Lung (tissue), 12 donors: ENCODE measurements around the gene ZMAT2. TPM values are rescaled to one million over a fixed set of nuclear protein-coding genes. Genes with fewer than 3 reads are reported as not detected.

Experiments used
- ATAC-seq: fragments of 200-7000 bp; cut with Tn5 transposase; one replicate; pipeline ENCODE4 v1.9.1; 2020; ENCODE audit warnings: moderate number of reproducible peaks; ENCODE audit not compliant: insufficient read depth, low FRiP score
- DNase-seq, 3 donors: peaks; one replicate each; pipeline ENCODE4 v3.0.0-alpha.2; 2013 to 2017
- H3K27ac ChIP-seq, 2 donors: one replicate each; pipeline ENCODE4 v1.5.1; 2013; ENCODE audit warnings: mild to moderate bottlenecking in 2 of 2, moderate library complexity in 2 of 2, control low read depth in 1 of 2, inconsistent platforms in 1 of 2, low read depth in 1 of 2, low read length in 1 of 2
- H3K27me3 ChIP-seq, 3 donors: one replicate each; pipeline ENCODE4 v1.5.1; 2013; ENCODE audit warnings: low read length in 2 of 3; ENCODE audit not compliant: control insufficient read depth in 3 of 3, insufficient read depth in 3 of 3
- H3K36me3 ChIP-seq, 4 donors: one replicate each; pipeline ENCODE4 v1.5.1; 2013; ENCODE audit warnings: low read length in 4 of 4, mild to moderate bottlenecking in 1 of 4, moderate library complexity in 1 of 4; ENCODE audit not compliant: control insufficient read depth in 4 of 4, insufficient read depth in 4 of 4
- H3K4me1 ChIP-seq, 5 donors: one replicate each; pipeline ENCODE4 v1.5.1; 2013; ENCODE audit warnings: low read length in 5 of 5, mild to moderate bottlenecking in 2 of 5, moderate library complexity in 1 of 5; ENCODE audit not compliant: control insufficient read depth in 5 of 5, insufficient read depth in 5 of 5
- H3K4me3 ChIP-seq: one replicate; pipeline ENCODE4 v1.5.1; 2013; ENCODE audit warnings: mild to moderate bottlenecking, control low read depth, moderate library complexity
- H3K9ac ChIP-seq, 2 donors: one replicate each; pipeline ENCODE4 v1.5.1; 2013; ENCODE audit warnings: low read length in 2 of 2, control low read depth in 1 of 2; ENCODE audit not compliant: insufficient read depth in 1 of 2
- H3K9me3 ChIP-seq, 4 donors: one replicate each; pipeline ENCODE4 v1.5.1; 2013; ENCODE audit warnings: low read length in 3 of 4, mild to moderate bottlenecking in 1 of 4, moderate library complexity in 1 of 4; ENCODE audit not compliant: control insufficient read depth in 4 of 4, insufficient read depth in 3 of 4
- WGBS, 2 donors: extraction: QIAGEN DNeasy Blood & Tissue Kit; methylation state at CpG; one replicate each; pipeline ENCODE4 v1.1.7; 2013; 5-methylcytosine and 5-hydroxymethylcytosine counted together
- polyA plus RNA-seq, 2 donors: library from polyadenylated mRNA; stranded (reverse); fragments of 200-250 nt; gene quantifications; one replicate each; pipeline ENCODE4 v1.2.1, GENCODE V29; 2013
- total RNA-seq, 2 donors: library from RNA; depleted of rRNA in 1 of 2; stranded (reverse); fragments of >200 nt in 1 of 2; gene quantifications; one replicate each; pipeline ENCODE4 v1.2.1, GENCODE V29; 2014 to 2021
- TF ChIP-seq, protein P1 (sequence below): IDR thresholded peaks from 2 replicates; pipeline ENCODE4 v1.5.1; 2012; ENCODE audit warnings: mild to moderate bottlenecking; ENCODE audit errors: control extremely low read depth, extremely low read depth
- donor health status: control.
- donor health status: control.
- donor health status: Bipolar disorder and iron deficiency.
- donor health status: healthy.
- donor health status: DM: yes; HTN: yes; CAD: no.

Gene ZMAT2
- total and polyA plus RNA-seq, 4 donors, result 30.2 to 73.8 (median 47.7) TPM

DNA sequence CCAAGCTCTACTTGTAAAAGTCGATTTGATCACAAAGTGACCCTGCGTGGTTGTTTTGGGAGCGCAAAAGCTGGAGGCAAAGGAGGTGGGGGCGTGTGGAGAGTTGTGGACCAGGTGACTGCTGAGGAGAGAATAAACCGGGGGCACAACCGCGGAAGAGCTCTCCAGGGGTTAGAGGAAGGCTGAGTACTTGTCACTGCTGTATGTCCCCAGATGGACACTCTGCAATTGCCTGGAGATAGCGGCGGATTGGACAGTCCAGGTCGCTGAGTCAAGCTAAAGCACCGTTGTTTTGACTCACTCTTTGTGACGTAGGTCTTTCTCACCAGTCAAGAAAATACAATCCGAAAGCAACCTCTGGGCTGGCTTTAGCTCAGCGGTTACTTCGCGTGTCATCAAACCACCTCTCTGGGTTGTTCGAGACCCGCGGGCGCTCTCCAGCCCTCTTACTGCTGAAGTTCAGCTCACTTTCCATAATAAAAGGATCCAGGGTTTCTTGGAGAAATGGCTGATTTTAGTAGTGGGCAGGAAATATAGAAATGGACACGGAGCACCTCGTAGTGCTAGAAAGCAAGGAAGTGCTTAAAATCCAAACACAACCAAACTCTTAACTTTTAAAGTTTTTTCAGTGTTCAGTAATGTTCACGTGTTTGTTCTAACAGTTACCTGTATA, 25.7 kb downstream of the ZMAT2 start:
- Histone ChIP-seq H3K4me3 (no peak overlapping the region), H3K9ac (no peak overlapping the region), H3K27me3 (peaks cover 0 to 5% (median 4%) of the 10 kb centered on the region in 3 donors), H3K9me3 (no peaks in the 10 kb centered on the region), H3K27ac (no peak overlapping the region), H3K4me1 (no peaks in the 10 kb centered on the region), H3K36me3 (no peaks in the 10 kb centered on the region)
- WGBS, 2 donors, result 12 to 14% methylated on average over 23 of the region's 23 CpGs
- peak; percentile 77 for ATAC-seq
- peak; percentile 21 to 48 (median 45) for DNase-seq
- TF ChIP-seq, protein P1, sequence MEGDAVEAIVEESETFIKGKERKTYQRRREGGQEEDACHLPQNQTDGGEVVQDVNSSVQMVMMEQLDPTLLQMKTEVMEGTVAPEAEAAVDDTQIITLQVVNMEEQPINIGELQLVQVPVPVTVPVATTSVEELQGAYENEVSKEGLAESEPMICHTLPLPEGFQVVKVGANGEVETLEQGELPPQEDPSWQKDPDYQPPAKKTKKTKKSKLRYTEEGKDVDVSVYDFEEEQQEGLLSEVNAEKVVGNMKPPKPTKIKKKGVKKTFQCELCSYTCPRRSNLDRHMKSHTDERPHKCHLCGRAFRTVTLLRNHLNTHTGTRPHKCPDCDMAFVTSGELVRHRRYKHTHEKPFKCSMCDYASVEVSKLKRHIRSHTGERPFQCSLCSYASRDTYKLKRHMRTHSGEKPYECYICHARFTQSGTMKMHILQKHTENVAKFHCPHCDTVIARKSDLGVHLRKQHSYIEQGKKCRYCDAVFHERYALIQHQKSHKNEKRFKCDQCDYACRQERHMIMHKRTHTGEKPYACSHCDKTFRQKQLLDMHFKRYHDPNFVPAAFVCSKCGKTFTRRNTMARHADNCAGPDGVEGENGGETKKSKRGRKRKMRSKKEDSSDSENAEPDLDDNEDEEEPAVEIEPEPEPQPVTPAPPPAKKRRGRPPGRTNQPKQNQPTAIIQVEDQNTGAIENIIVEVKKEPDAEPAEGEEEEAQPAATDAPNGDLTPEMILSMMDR, result no peak

DNA sequence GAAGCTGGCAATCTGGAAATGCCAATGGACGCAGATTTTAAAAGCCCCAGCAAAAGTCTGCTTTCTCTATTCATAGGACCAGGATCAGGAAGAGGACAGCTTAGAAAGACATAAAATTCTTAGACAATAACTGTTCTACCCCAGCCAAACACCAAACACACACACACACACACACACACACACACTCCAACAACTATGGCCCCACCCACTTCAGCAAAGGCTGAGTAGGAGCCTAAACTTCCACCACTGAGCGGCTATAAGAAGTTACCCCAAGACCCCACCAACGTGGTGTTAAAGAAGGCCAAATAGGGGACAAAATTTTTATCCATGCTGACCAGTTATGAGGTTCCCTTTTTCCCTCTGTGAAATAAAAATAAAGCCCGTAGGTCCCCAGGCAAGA, 32.9 kb downstream of the ZMAT2 start:
- Histone ChIP-seq H3K36me3 (no peaks in the 10 kb centered on the region), H3K4me1 (no peaks in the 10 kb centered on the region), H3K9me3 (no peaks in the 10 kb centered on the region), H3K4me3 (no peak overlapping the region), H3K27me3 (no peaks in the 10 kb centered on the region), H3K27ac (no peak overlapping the region), H3K9ac (no peak overlapping the region)
- DNase-seq (no peak), ATAC-seq (no peak)
- TF ChIP-seq, protein P1, result no peak
- 63 to 66% methylated on average over 4 of the region's 4 CpGs for WGBS, 2 donors

DNA sequence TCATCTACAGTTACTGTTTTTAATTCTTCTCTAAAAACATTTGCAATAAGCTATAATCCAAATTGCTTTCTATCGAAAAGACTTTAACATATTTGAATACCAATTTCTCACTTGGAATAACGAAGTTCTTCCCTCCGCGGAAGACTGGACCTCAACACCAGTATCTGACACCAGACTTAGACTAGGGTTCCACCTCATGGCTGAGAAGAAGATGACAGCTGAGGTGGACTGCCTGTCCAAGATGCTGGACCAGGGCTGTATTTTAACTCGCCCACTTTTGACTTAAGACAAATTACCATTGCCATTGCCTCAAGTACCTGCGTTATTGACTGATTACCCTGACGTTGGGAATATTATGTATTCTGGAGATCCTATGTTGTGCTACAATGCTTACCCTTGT, 34.1 kb downstream of the ZMAT2 start:
- TF ChIP-seq, protein P1, result no peak
- Histone ChIP-seq H3K27me3 (no peaks in the 10 kb centered on the region), H3K9ac (no peak overlapping the region), H3K27ac (no peak overlapping the region), H3K4me3 (no peak overlapping the region), H3K36me3 (no peaks in the 10 kb centered on the region), H3K9me3 (no peaks in the 10 kb centered on the region), H3K4me1 (no peaks in the 10 kb centered on the region)
- WGBS, 2 donors, result 57 to 70% methylated on average over 7 of the region's 7 CpGs
- ATAC-seq, result no peak
- peak in 1 of 3 donors; percentile 3 for DNase-seq

DNA sequence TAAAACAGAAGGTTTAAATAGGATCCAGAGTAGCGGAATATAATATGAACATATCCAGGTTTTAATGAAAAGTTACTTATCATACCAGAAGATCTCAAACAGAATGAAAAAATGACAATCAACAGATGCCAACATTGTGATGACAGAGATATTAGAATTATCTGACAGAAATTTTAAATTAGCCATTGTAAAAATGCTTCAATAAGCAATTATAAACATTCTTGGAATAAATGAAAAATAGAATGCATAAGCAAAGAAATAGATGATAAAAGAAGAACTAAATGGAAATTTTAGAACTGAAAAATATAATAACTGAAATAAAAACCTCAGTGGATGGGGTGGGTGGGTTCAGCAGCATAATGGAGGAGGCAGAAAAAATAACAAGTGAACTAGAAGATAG, 37.2 kb downstream of the ZMAT2 start:
- no peaks in the 10 kb centered on the region for H3K4me1 ChIP-seq
- peaks cover 0 to 7% (median 3%) of the 10 kb centered on the region in 4 donors for H3K9me3 ChIP-seq
- WGBS, 2 donors, result 68 to 84% methylated on average over 1 of the region's 1 CpG
- H3K9ac ChIP-seq, result no peak overlapping the region
- no peaks in the 10 kb centered on the region for H3K27me3 ChIP-seq
- TF ChIP-seq, protein P1, result no peak
- H3K27ac ChIP-seq, result no peak overlapping the region
- H3K36me3 ChIP-seq, result no peaks in the 10 kb centered on the region
- no peak overlapping the region for H3K4me3 ChIP-seq
- no peak for DNase-seq
- no peak for ATAC-seq
